ENCODE results near the gene GPC6.
A peak's percentile ranks its signal among the peaks of the same experiment; 100 is the strongest.

Gene GPC6

DNA sequence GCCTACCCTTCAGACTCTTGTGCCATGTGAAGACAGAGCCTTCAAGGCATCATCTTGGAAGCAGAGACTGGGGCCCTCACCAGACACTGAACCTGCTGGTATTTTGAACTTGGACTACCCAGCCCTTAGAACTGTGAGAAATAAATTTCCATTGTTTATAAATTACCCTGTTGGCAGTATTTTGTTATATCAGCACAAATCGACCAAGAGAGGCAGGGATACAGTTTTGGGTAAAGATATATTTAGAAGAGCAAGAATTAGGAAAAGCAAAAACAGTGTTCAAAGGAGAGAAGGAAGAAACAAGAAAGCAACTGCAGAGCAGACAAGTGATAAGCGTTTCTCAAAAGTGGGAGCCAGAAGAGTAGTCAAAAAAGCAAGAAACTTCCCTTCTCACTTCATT lies 652.1 kb downstream of the GPC6 start:
- Histone ChIP-seq H2BK120ac (ENCODE audit: low read depth, low read length) (no peak overlapping the region), H2BK5ac (ENCODE audit: low read depth, low read length, poor library complexity, severe bottlenecking) (no peak overlapping the region), H3K9ac (ENCODE audit: low read length) (no peak overlapping the region), H2AFZ (ENCODE audit: low read depth, low read length) (no peak overlapping the region), H3K18ac (ENCODE audit: low read depth in 1 of 2, low read length in 2 of 2) (no peak overlapping the region), H3K79me1 (replicated peaks; ENCODE audit: low read length, poor library complexity, severe bottlenecking) (peaks cover 2% of the 10 kb centered on the region), H3K4me2 (ENCODE audit: low read length, poor library complexity, severe bottlenecking) (no peak overlapping the region), H3K27ac (ENCODE audit: low read length, poor library complexity, severe bottlenecking) (no peak overlapping the region), H3K4ac (ENCODE audit: low read depth in 1 of 2, low read length in 2 of 2) (no peak overlapping the region), H2AK5ac (ENCODE audit: low read length, severe bottlenecking) (no peak overlapping the region), H3K4me1 (ENCODE audit: control insufficient read depth, insufficient read depth, low read depth, low read length) (peaks cover 3% of the 10 kb centered on the region), H3K36me3 (ENCODE audit: control insufficient read depth in 1 of 2, insufficient read depth in 2 of 2, low read depth in 1 of 2, low read length in 2 of 2) (no peaks in the 10 kb centered on the region), H3K27me3 (ENCODE audit: control insufficient read depth in 1 of 2, insufficient read depth in 1 of 2, low read length in 2 of 2) (no peaks in the 10 kb centered on the region), H3K9me3 (ENCODE audit: control insufficient read depth, low read length) (no peaks in the 10 kb centered on the region), H4K91ac (ENCODE audit: low read length) (no peak overlapping the region), H2BK12ac (ENCODE audit: low read length in 2 of 2) (no peak overlapping the region), H3K14ac (ENCODE audit: low read length in 2 of 2) (no peak overlapping the region), H3K4me3 (ENCODE audit: insufficient read depth in 1 of 2, low read depth in 1 of 2, low read length in 2 of 2) (no peak overlapping the region), H4K8ac (ENCODE audit: low read length) (no peak overlapping the region), H2BK15ac (ENCODE audit: low read depth, poor library complexity, severe bottlenecking) (no peak overlapping the region), H3K23ac (ENCODE audit: low read length in 2 of 2) (no peak overlapping the region)
- 89% methylated on average over 2 of the region's 2 CpGs for WGBS
- DNase-seq: no peak

DNA sequence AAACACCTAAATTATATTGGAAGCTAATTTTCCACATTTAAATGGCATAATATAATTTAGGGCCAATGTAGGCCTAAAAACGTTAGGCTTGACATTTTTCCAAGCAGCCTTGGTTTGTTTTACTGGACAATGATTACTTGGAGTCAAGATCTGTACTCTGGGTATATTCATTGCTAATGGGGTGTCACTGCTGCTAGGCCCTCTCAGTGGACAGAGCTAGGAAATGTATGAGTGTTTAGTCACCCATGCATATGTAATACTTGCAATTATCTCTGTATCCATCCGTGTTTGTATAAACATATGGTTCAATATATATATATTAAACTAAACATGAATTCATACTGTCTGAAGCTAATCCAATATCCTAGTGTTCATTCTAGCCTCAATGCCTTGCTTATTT lies 654.8 kb downstream of the GPC6 start:
- WGBS: 0% methylated on average over 1 of the region's 2 CpGs
- H4K91ac ChIP-seq (ENCODE audit: low read length): no peak overlapping the region
- H2AFZ ChIP-seq (ENCODE audit: low read depth, low read length): no peak overlapping the region

DNA sequence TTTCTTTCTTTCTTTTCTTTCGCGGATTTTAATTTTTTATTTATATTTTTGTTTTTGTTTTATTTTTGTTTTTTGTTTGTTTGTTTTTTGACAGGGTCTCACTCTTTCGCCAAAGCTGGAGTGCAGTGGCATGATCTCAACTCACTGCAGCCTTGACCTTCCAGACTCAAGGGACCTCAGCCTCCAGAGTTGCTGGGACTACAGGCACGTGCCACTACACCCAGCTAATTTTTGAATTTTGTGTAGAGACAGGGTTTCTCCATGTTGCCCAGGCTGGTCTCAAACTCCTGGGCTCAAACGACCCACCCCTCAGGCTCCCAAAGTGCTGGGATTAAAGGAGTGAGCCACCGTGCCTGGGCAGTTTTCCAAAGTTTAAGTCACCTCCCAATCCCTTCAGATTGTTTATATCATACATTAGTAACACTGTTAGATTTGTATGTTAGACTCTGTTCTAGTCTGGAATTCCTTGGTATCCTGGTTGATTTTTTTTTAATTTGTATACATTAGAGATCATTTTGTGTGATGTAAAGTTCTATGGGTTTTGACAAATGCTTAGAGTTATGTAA lies 655.6 kb downstream of the GPC6 start:
- H3K79me1 ChIP-seq (replicated peaks; ENCODE audit: low read length, poor library complexity, severe bottlenecking): peaks cover 2% of the 10 kb centered on the region
- H3K27me3 ChIP-seq (ENCODE audit: control insufficient read depth in 1 of 2, insufficient read depth in 1 of 2, low read length in 2 of 2): no peaks in the 10 kb centered on the region
- no peak overlapping the region for H4K8ac ChIP-seq (ENCODE audit: low read length)
- DNase-seq: peak; percentile 62
- no peak overlapping the region for H3K4me2 ChIP-seq (ENCODE audit: low read length, poor library complexity, severe bottlenecking)
- H2BK5ac ChIP-seq (ENCODE audit: low read depth, low read length, poor library complexity, severe bottlenecking): no peak overlapping the region
- H2BK15ac ChIP-seq (ENCODE audit: low read depth, poor library complexity, severe bottlenecking): no peak overlapping the region
- no peak overlapping the region for H2AFZ ChIP-seq (ENCODE audit: low read depth, low read length)
- no peak overlapping the region for H3K9ac ChIP-seq (ENCODE audit: low read length)
- 62% methylated on average over 3 of the region's 6 CpGs for WGBS
- no peak overlapping the region for H3K14ac ChIP-seq (ENCODE audit: low read length in 2 of 2)
- H3K23ac ChIP-seq (ENCODE audit: low read length in 2 of 2): no peak overlapping the region
- H3K9me3 ChIP-seq (ENCODE audit: control insufficient read depth, low read length): no peaks in the 10 kb centered on the region
- H3K27ac ChIP-seq (ENCODE audit: low read length, poor library complexity, severe bottlenecking): no peak overlapping the region
- H3K36me3 ChIP-seq (ENCODE audit: control insufficient read depth in 1 of 2, insufficient read depth in 2 of 2, low read depth in 1 of 2, low read length in 2 of 2): no peaks in the 10 kb centered on the region
- H3K4ac ChIP-seq (ENCODE audit: low read depth in 1 of 2, low read length in 2 of 2): no peak overlapping the region
- H3K4me1 ChIP-seq (ENCODE audit: control insufficient read depth, insufficient read depth, low read depth, low read length): peaks cover 3% of the 10 kb centered on the region
- no peak overlapping the region for H4K91ac ChIP-seq (ENCODE audit: low read length)
- no peak overlapping the region for H3K18ac ChIP-seq (ENCODE audit: low read depth in 1 of 2, low read length in 2 of 2)
- no peak overlapping the region for H3K4me3 ChIP-seq (ENCODE audit: insufficient read depth in 1 of 2, low read depth in 1 of 2, low read length in 2 of 2)
- no peak overlapping the region for H2BK12ac ChIP-seq (ENCODE audit: low read length in 2 of 2)
- H2BK120ac ChIP-seq (ENCODE audit: low read depth, low read length): no peak overlapping the region
- no peak overlapping the region for H2AK5ac ChIP-seq (ENCODE audit: low read length, severe bottlenecking)

More for the DNA sequence above, 654.8 kb downstream of the GPC6 start:
- Histone ChIP-seq H3K18ac (ENCODE audit: low read depth in 1 of 2, low read length in 2 of 2) (no peak overlapping the region), H3K9ac (ENCODE audit: low read length) (no peak overlapping the region), H2BK120ac (ENCODE audit: low read depth, low read length) (no peak overlapping the region), H2BK5ac (ENCODE audit: low read depth, low read length, poor library complexity, severe bottlenecking) (no peak overlapping the region), H2BK15ac (ENCODE audit: low read depth, poor library complexity, severe bottlenecking) (no peak overlapping the region), H2BK12ac (ENCODE audit: low read length in 2 of 2) (no peak overlapping the region), H3K9me3 (ENCODE audit: control insufficient read depth, low read length) (no peaks in the 10 kb centered on the region), H3K23ac (ENCODE audit: low read length in 2 of 2) (no peak overlapping the region), H3K36me3 (ENCODE audit: control insufficient read depth in 1 of 2, insufficient read depth in 2 of 2, low read depth in 1 of 2, low read length in 2 of 2) (no peaks in the 10 kb centered on the region), H2AK5ac (ENCODE audit: low read length, severe bottlenecking) (no peak overlapping the region), H3K27ac (ENCODE audit: low read length, poor library complexity, severe bottlenecking) (no peak overlapping the region), H3K14ac (ENCODE audit: low read length in 2 of 2) (no peak overlapping the region), H3K4me2 (ENCODE audit: low read length, poor library complexity, severe bottlenecking) (no peak overlapping the region), H3K79me1 (replicated peaks; ENCODE audit: low read length, poor library complexity, severe bottlenecking) (peaks cover 2% of the 10 kb centered on the region), H3K4ac (ENCODE audit: low read depth in 1 of 2, low read length in 2 of 2) (no peak overlapping the region), H3K27me3 (ENCODE audit: control insufficient read depth in 1 of 2, insufficient read depth in 1 of 2, low read length in 2 of 2) (no peaks in the 10 kb centered on the region), H3K4me1 (ENCODE audit: control insufficient read depth, insufficient read depth, low read depth, low read length) (peaks cover 3% of the 10 kb centered on the region), H4K8ac (ENCODE audit: low read length) (no peak overlapping the region), H3K4me3 (ENCODE audit: insufficient read depth in 1 of 2, low read depth in 1 of 2, low read length in 2 of 2) (no peak overlapping the region)
- peak; percentile 69 for DNase-seq

DNA sequence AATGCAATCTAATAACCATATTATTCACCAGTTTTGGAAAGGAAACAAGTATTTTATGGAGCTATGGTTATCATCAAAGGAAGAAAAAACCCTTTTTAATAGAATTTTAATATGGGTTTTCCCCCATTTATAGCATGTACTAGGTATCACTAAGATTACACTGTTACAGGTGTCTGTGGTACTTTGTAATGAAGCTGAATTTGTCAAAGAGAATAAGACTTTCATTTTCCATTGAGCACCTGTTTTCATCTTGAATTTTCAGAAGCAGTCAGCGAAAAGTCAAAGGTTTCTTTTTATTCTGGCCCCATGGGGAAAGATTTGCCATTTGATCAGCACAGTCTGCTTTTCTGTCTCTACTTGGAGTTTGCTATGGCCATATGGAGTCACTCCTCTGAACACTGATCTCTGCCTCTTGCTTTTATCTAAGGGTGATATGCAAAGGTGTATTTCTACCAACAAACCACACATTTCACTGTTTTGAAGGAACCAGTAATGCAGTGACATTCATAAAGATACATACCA lies 662.9 kb downstream of the GPC6 start:
- no peaks in the 10 kb centered on the region for H3K36me3 ChIP-seq (ENCODE audit: control insufficient read depth in 1 of 2, insufficient read depth in 2 of 2, low read depth in 1 of 2, low read length in 2 of 2)
- no peak overlapping the region for H3K9ac ChIP-seq (ENCODE audit: low read length)
- no peak overlapping the region for H2BK5ac ChIP-seq (ENCODE audit: low read depth, low read length, poor library complexity, severe bottlenecking)
- H3K27me3 ChIP-seq (ENCODE audit: control insufficient read depth in 1 of 2, insufficient read depth in 1 of 2, low read length in 2 of 2): no peaks in the 10 kb centered on the region
- no peak overlapping the region for H3K27ac ChIP-seq (ENCODE audit: low read length, poor library complexity, severe bottlenecking)
- H2AK5ac ChIP-seq (ENCODE audit: low read length, severe bottlenecking): no peak overlapping the region
- no peaks in the 10 kb centered on the region for H3K79me1 ChIP-seq (replicated peaks; ENCODE audit: low read length, poor library complexity, severe bottlenecking)
- WGBS: 100% methylated on average over 1 of the region's 1 CpG
- H3K4me1 ChIP-seq (ENCODE audit: control insufficient read depth, insufficient read depth, low read depth, low read length): no peaks in the 10 kb centered on the region
- no peak overlapping the region for H3K4me2 ChIP-seq (ENCODE audit: low read length, poor library complexity, severe bottlenecking)
- no peak overlapping the region for H4K8ac ChIP-seq (ENCODE audit: low read length)
- no peak overlapping the region for H2AFZ ChIP-seq (ENCODE audit: low read depth, low read length)
- H3K4ac ChIP-seq (ENCODE audit: low read depth in 1 of 2, low read length in 2 of 2): no peak overlapping the region
- H2BK120ac ChIP-seq (ENCODE audit: low read depth, low read length): no peak overlapping the region
- no peak overlapping the region for H3K18ac ChIP-seq (ENCODE audit: low read depth in 1 of 2, low read length in 2 of 2)
- no peak overlapping the region for H4K91ac ChIP-seq (ENCODE audit: low read length)
- H3K14ac ChIP-seq (ENCODE audit: low read length in 2 of 2): no peak overlapping the region
- no peak overlapping the region for H3K4me3 ChIP-seq (ENCODE audit: insufficient read depth in 1 of 2, low read depth in 1 of 2, low read length in 2 of 2)
- no peak overlapping the region for H2BK12ac ChIP-seq (ENCODE audit: low read length in 2 of 2)
- DNase-seq: no peak
- H2BK15ac ChIP-seq (ENCODE audit: low read depth, poor library complexity, severe bottlenecking): no peak overlapping the region
- no peak overlapping the region for H3K23ac ChIP-seq (ENCODE audit: low read length in 2 of 2)
- no peaks in the 10 kb centered on the region for H3K9me3 ChIP-seq (ENCODE audit: control insufficient read depth, low read length)

Measured in mesenchymal stem cell (in vitro differentiated cells and primary cell).